Spleen (tissue), 11 donors: ENCODE data around the gene OBSCN. TPM values are rescaled to one million over a fixed set of nuclear protein-coding genes. Genes with fewer than 3 reads are reported as not detected.

Experiments
- DNase-seq: peaks from one replicate; pipeline ENCODE4 v3.0.0-alpha.2; 2020
- H3K27ac ChIP-seq, 8 donors: fragments of 200-600 bp; sonication (generic) in 7 of 8; 1 replicate in 4 of 8; 2 replicates in 4 of 8; pipeline versions ENCODE4 v1.5.0 to v1.8.0; 2016 to 2021; ENCODE audit warnings: inconsistent platforms in 4 of 8, mild to moderate bottlenecking in 4 of 8, moderate library complexity in 1 of 8
- H3K27me3 ChIP-seq, 7 donors: fragments of 200-600 bp; sonication (generic) in 6 of 7; replicated peaks in 1 of 7; 1 replicate in 4 of 7; 2 replicates in 3 of 7; pipeline versions ENCODE4 v1.5.0 to v1.8.0; 2016 to 2021; ENCODE audit warnings: inconsistent platforms in 3 of 7, mild to moderate bottlenecking in 1 of 7
- H3K36me3 ChIP-seq, 6 donors: fragments of 200-600 bp; sonication (generic) in 5 of 6; 1 replicate in 4 of 6; 2 replicates in 2 of 6; pipeline versions ENCODE4 v1.5.0 to v1.8.0; 2016 to 2021; ENCODE audit warnings: inconsistent platforms in 2 of 6
- H3K4me1 ChIP-seq, 6 donors: fragments of 200-600 bp; sonication (generic) in 5 of 6; 1 replicate in 3 of 6; 2 replicates in 3 of 6; pipeline versions ENCODE4 v1.5.0 to v1.8.0; 2016 to 2021; ENCODE audit warnings: inconsistent platforms in 3 of 6
- H3K4me3 ChIP-seq, 8 donors: fragments of 200-600 bp; sonication (generic) in 7 of 8; 1 replicate in 4 of 8; 2 replicates in 4 of 8; pipeline versions ENCODE4 v1.5.0 to v1.8.0; 2016 to 2021; ENCODE audit warnings: inconsistent platforms in 4 of 8, mild to moderate bottlenecking in 4 of 8, moderate library complexity in 2 of 8
- H3K9me3 ChIP-seq, 8 donors: fragments of 200-600 bp; sonication (generic) in 7 of 8; 1 replicate in 4 of 8; 2 replicates in 4 of 8; pipeline versions ENCODE4 v1.5.0 to v1.8.0; 2016 to 2021; ENCODE audit warnings: inconsistent platforms in 4 of 8
- CTCF ChIP-seq, 11 experiments: fragments of 200-600 bp in 7 of 11; fragments of 450-650 bp in 4 of 11; sonication (generic) in 4 of 11; IDR thresholded peaks in 8 of 11; conservative IDR thresholded peaks in 3 of 11; 1 replicate in 7 of 11; 2 replicates in 4 of 11; pipeline versions ENCODE4 v1.4.0 to v1.8.0; 2016 to 2021; ENCODE audit warnings: antibody characterized with exemption in 11 of 11, inconsistent platforms in 4 of 11, mild to moderate bottlenecking in 1 of 11
- POLR2A ChIP-seq, 3 donors: fragments of 450-650 bp; IDR thresholded peaks; one replicate each; pipeline ENCODE4 v1.5.1; 2017; ENCODE audit warnings: antibody characterized with exemption in 3 of 3, mild to moderate bottlenecking in 1 of 3
- POLR2AphosphoS5 ChIP-seq, 3 donors: sonication (generic); formaldehyde crosslinking; IDR thresholded peaks; one replicate each; pipeline ENCODE4 v1.5.1; 2017; ENCODE audit warnings: antibody characterized with exemption in 3 of 3
- WGBS, 5 donors: extraction: QIAGEN DNeasy Blood & Tissue Kit in 3 of 5; methylation state at CpG; one replicate each; pipeline versions ENCODE4 v1.1.5 to v1.1.7; 2013 to 2018; 5-methylcytosine and 5-hydroxymethylcytosine counted together
- intact Hi-C: fragments of 100-400 bp; cut with DNase I; formaldehyde crosslinking; loops from one replicate; pipeline ENCODE4 v1.15.0; 2023; ENCODE audit warnings: low total_unique reads
- polyA plus RNA-seq, 3 donors: library from polyadenylated mRNA; stranded (reverse); fragments of 200-250 nt; gene quantifications; one replicate each; pipeline ENCODE4 v1.2.1, GENCODE V29; 2013
- total RNA-seq, 7 donors: library from RNA; depleted of rRNA in 3 of 7; stranded (reverse); fragments of >200 nt in 3 of 7; fragmentation: NEBNext Ultra II Directional in 4 of 7; extraction: Animal tissue kit (Norgen Biotek cat#: 25700) in 4 of 7; gene quantifications; one replicate each; pipeline versions ENCODE4 v1.1.0 to v1.2.1, GENCODE V29; 2016 to 2021
- donor health status: healthy with polysubstance abuse.
- donor health status: DM: no; HTN: no; CAD: no; lungs with moderate emphysema.
- donor health status: DM: no; HTN: no; CAD: no.
- donor health status: Bipolar disorder and iron deficiency.
- donor health status: healthy.
- donor health status: DM: no; HTN: no; CAD: no.
- donor health status: DM: yes; HTN: yes; CAD: no.

OBSCN gene
- total and polyA plus RNA-seq, 10 donors = 12.6 to 71.7 (median 41.9) TPM

- Histone ChIP-seq H3K4me1 (peaks cover 0 to 57% (median 28%) of the 10 kb centered on the region in 6 donors), H3K27ac (no peak overlapping the region), H3K4me3 (no peak overlapping the region), H3K27me3 (no peaks in the 10 kb centered on the region), H3K9me3 (no peaks in the 10 kb centered on the region), H3K36me3 (peaks cover 0 to 100% (median 77%) of the 10 kb centered on the region in 6 donors)
- intact Hi-C loops = no loop called here
- 89 to 97% (median 92%) methylated on average over 10 to 12 of the region's 12 CpGs for WGBS, 5 donors
- TF ChIP-seq CTCF (IDR thresholded peaks at IDR 0.05 in 8 of 11, conservative IDR thresholded peaks at IDR 0.05 in 3 of 11) (no peak), POLR2A (IDR thresholded peaks at IDR 0.05) (no peak), POLR2AphosphoS5 (IDR thresholded peaks at IDR 0.05) (peak in 1 of 3 donors; percentile 38)
- peak; percentile 61 for DNase-seq
These were observed 191.1 kb downstream of the OBSCN start for GRCh38 chr1:228398741-228399461.

DNA sequence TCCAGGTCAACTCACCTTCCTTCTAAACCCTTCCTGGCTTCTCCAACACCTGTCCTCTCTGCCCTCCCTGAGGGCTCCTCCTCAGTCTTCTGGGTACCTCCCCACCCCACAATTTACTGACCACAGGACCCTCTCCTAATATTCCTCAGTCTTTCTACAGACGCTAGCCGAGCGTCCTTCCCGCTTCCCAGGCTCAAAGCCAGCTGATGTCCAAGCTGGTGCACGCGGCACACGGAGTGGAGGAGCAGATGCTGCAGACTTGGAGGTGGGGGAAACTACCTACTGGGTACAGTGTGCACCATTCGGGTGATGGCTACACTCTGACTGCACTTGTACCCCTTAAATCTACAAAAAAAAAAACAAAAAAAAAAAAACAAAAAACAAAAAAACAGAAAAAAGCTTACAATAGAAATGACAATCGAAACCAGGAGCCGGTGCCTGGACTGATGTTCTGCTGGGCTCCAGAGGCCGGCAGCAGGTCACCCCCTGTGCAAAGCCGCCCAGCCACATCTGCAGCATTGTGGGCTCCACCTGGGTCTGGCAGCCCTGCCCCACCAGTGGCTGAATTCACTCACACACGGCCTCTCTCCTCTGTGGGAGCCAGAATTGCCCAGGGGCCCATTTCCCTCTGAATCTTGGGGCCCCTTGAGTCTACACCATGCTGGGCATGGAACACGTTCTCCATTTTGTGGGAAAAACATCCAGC, 191.8 kb downstream of the OBSCN start:
- no peaks in the 10 kb centered on the region for H3K9me3 ChIP-seq
- intact Hi-C loops = no loop called here
- 89 to 96% (median 94%) methylated on average over 14 of the region's 14 CpGs for WGBS, 5 donors
- no peak overlapping the region for H3K27ac ChIP-seq
- TF ChIP-seq CTCF (IDR thresholded peaks at IDR 0.05 in 8 of 11, conservative IDR thresholded peaks at IDR 0.05 in 3 of 11) (no peak), POLR2A (IDR thresholded peaks at IDR 0.05) (no peak), POLR2AphosphoS5 (IDR thresholded peaks at IDR 0.05) (no peak)
- DNase-seq = peak; percentile 52
- no peaks in the 10 kb centered on the region for H3K27me3 ChIP-seq
- peaks cover 0 to 98% (median 71%) of the 10 kb centered on the region in 6 donors for H3K36me3 ChIP-seq
- H3K4me1 ChIP-seq = peaks cover 8 to 57% (median 31%) of the 10 kb centered on the region in 6 donors
- H3K4me3 ChIP-seq = no peak overlapping the region

DNA sequence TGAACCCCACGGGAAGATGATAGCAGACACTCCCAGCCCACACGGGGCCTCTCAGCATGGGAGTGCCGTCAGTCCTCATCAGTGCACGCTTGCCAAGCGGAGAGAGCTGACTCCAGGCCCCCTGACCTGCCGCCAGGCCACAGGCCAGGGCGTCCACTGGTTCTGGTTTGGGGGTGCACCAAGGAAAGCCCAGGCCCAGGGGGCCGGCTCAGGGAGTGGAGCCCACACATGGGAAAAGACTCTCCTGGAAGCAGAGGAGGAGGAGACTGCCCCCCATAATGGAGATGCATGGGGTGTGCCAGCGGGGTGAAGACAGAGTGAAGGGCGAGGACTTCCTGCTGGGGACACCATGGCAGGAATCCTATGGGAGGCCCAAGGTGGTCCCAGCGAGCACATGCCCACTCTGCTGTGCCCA, 192.4 kb downstream of the OBSCN start:
- intact Hi-C loops = no loop called here
- peaks cover 13 to 57% (median 35%) of the 10 kb centered on the region in 6 donors for H3K4me1 ChIP-seq
- 92 to 94% (median 94%) methylated on average over 10 to 11 of the region's 11 CpGs for WGBS, 5 donors

More for the DNA sequence above, 192.4 kb downstream of the OBSCN start:
- Histone ChIP-seq H3K27ac (no peak overlapping the region), H3K9me3 (no peaks in the 10 kb centered on the region), H3K36me3 (peaks cover 0 to 92% (median 65%) of the 10 kb centered on the region in 6 donors), H3K27me3 (no peaks in the 10 kb centered on the region), H3K4me3 (no peak overlapping the region)
- DNase-seq = peak; percentile 64
- no peak for TF ChIP-seq CTCF (IDR thresholded peaks at IDR 0.05 in 8 of 11, conservative IDR thresholded peaks at IDR 0.05 in 3 of 11)
- TF ChIP-seq POLR2AphosphoS5 (IDR thresholded peaks at IDR 0.05) = peak in 1 of 3 donors; percentile 3
